HEK293T (cell line): ENCODE results near the gene HYAL2.

ENCODE experiments used
- CTCF ChIA-PET: fragments of 350-600 bp; formaldehyde crosslinking; extraction: SDS; loops from one replicate; lab custom pipeline; 2021; ENCODE audit warnings: antibody characterized with exemption, inconsistent platforms; lab: Yijun Ruan, JAX
- POLR2A ChIA-PET: fragments of 350-600 bp; formaldehyde crosslinking; extraction: SDS; loops from one replicate; lab custom pipeline; 2020; ENCODE audit warnings: antibody characterized with exemption, inconsistent platforms; lab: Yijun Ruan, JAX
- DNase-seq: peaks from one replicate; pipeline ENCODE4 v3.0.0; 2012; ENCODE audit warnings: mixed read lengths; ENCODE audit errors: extremely low spot score
- ARNT ChIP-seq: fragments of 450-650 bp; IDR thresholded peaks from 2 replicates; pipeline ENCODE4 v1.6.1; 2017; ENCODE audit warnings: mild to moderate bottlenecking
- BHLHE40 ChIP-seq: fragments of 450-650 bp; IDR thresholded peaks from 2 replicates; pipeline ENCODE4 v1.6.1; 2016; ENCODE audit warnings: mild to moderate bottlenecking, moderate library complexity, borderline replicate concordance
- CTBP1 ChIP-seq: fragments of 450-650 bp; IDR thresholded peaks from 2 replicates; pipeline ENCODE4 v1.6.1; 2016; ENCODE audit warnings: borderline replicate concordance
- ELF4 ChIP-seq: fragments of 450-650 bp; IDR thresholded peaks from 2 replicates; pipeline ENCODE4 v1.6.1; 2017; ENCODE audit warnings: antibody characterized with exemption
- FOXA1 ChIP-seq: fragments of 450-650 bp; IDR thresholded peaks from 2 replicates; pipeline ENCODE4 v1.6.1; 2016; ENCODE audit warnings: mild to moderate bottlenecking
- FOXK2 ChIP-seq: fragments of 450-650 bp; IDR thresholded peaks from 2 replicates; pipeline ENCODE4 v1.6.1; 2016; ENCODE audit warnings: mild to moderate bottlenecking
- FOXM1 ChIP-seq: fragments of 450-650 bp; IDR thresholded peaks from 2 replicates; pipeline ENCODE4 v1.6.1; 2017; ENCODE audit warnings: mild to moderate bottlenecking, borderline replicate concordance
- HDGF ChIP-seq: fragments of 450-650 bp; IDR thresholded peaks from 2 replicates; pipeline ENCODE4 v1.6.1; 2017; ENCODE audit warnings: antibody characterized with exemption, borderline replicate concordance
- L3MBTL2 ChIP-seq: fragments of 450-650 bp; conservative IDR thresholded peaks from 2 replicates; pipeline ENCODE4 v1.6.1; 2016; ENCODE audit warnings: mild to moderate bottlenecking
- LEF1 ChIP-seq: fragments of 450-650 bp; IDR thresholded peaks from 2 replicates; pipeline ENCODE4 v1.6.1; 2017; ENCODE audit warnings: mild to moderate bottlenecking, borderline replicate concordance
- NFRKB ChIP-seq: fragments of 450-650 bp; IDR thresholded peaks from 2 replicates; pipeline ENCODE4 v1.6.1; 2016; ENCODE audit warnings: mild to moderate bottlenecking, moderate library complexity
- PKNOX1 ChIP-seq: fragments of 450-650 bp; IDR thresholded peaks from 2 replicates; pipeline ENCODE4 v1.6.1; 2016
- SP1 ChIP-seq: fragments of 450-650 bp; IDR thresholded peaks from 2 replicates; pipeline ENCODE4 v1.6.1; 2017
- SUZ12 ChIP-seq: fragments of 450-650 bp; IDR thresholded peaks from 2 replicates; pipeline ENCODE4 v1.6.1; 2016; ENCODE audit warnings: mild to moderate bottlenecking
- TARDBP ChIP-seq: fragments of 450-650 bp; IDR thresholded peaks from 2 replicates; pipeline ENCODE4 v1.6.1; 2016
- ZNF384 ChIP-seq: fragments of 450-650 bp; IDR thresholded peaks from 2 replicates; pipeline ENCODE4 v1.6.1; 2016

Gene HYAL2

GRCh38 chr3:50365080-50365841 lies 42.7 kb upstream of the HYAL2 start:
- POLR2A ChIA-PET, result interaction anchor here (1.2 to 1.8 kb wide), 4 partner anchors 12 to 204 kb away, joined by 3 to 6 read pairs (median 4); partner anchors contain the start of gene HEMK1
- TF ChIP-seq HDGF, result no peak
- TF ChIP-seq ARNT, result no peak
- TF ChIP-seq ZNF384, result no peak
- TF ChIP-seq ELF4, result no peak
- TF ChIP-seq L3MBTL2, result no peak
- no peak for TF ChIP-seq LEF1
- no peak for TF ChIP-seq PKNOX1
- TF ChIP-seq FOXK2, result no peak
- no peak for TF ChIP-seq FOXA1
- no peak for TF ChIP-seq NFRKB
- TF ChIP-seq BHLHE40, result no peak
- no peak for TF ChIP-seq CTBP1
- no peak for TF ChIP-seq FOXM1
- no peak for TF ChIP-seq TARDBP
- no peak for TF ChIP-seq SP1
- TF ChIP-seq SUZ12, result no peak
- DNase-seq, result peak; percentile 91
- CTCF ChIA-PET, result no interaction called here

DNA sequence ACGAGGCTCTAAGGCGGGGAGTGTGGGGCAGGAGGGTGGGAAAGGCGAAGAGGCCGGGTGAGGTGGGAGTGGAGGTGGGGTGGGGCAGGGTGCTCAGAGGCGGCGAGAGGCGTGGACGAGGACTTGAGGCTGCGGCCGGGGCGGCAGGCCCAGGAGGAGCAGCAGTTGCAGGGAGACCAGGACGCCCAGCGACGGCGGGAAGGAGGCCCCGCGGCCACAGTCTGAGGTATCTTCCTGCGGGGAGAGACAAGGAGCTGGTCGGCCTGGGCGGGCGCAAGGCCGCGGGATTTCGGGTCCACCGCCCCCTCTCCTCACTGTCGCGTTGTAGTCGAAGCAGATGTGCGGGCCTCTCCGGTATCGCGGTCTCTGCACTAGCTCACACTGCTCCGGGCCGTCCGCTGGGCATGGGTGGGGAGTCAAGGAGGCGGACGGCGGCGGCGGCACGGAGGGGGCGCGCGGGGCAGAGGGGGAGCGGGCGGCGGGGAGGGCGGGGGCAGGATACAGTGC lies 42.1 kb upstream of the HYAL2 start:
- no peak for TF ChIP-seq SUZ12
- TF ChIP-seq CTBP1, result no peak
- no peak for TF ChIP-seq SP1
- no peak for TF ChIP-seq ELF4
- POLR2A ChIA-PET, result interaction anchor here (1.2 to 1.6 kb wide), 4 partner anchors 11 to 28 kb away, joined by 3 to 6 read pairs (median 4); no protein-coding TSS in a partner anchor
- CTCF ChIA-PET, result no interaction called here
- no peak for DNase-seq

- DNase-seq, result no peak
- CTCF ChIA-PET, result interaction anchor here (0.9 kb wide), 1 partner anchor 209 kb away, joined by 4 read pairs; no protein-coding TSS in a partner anchor
- TF ChIP-seq ELF4, result no peak
- TF ChIP-seq ZNF384, result no peak
- TF ChIP-seq SP1, result no peak
- no peak for TF ChIP-seq PKNOX1
- TF ChIP-seq CTBP1, result no peak
- TF ChIP-seq LEF1, result no peak
- TF ChIP-seq FOXM1, result no peak
- TF ChIP-seq BHLHE40, result no peak
- no peak for TF ChIP-seq FOXK2
- TF ChIP-seq HDGF, result no peak
- TF ChIP-seq L3MBTL2, result no peak
- TF ChIP-seq TARDBP, result no peak
- TF ChIP-seq FOXA1, result no peak
- no peak for TF ChIP-seq NFRKB
- TF ChIP-seq SUZ12, result no peak
- POLR2A ChIA-PET, result interaction anchor here (1.6 kb wide), 1 partner anchor 9 kb away, joined by 11 read pairs; the partner anchor contains the start of genes CYB561D2 and NPRL2
These were observed 37.2 kb upstream of the HYAL2 start for GRCh38 chr3:50359760-50360110.

GRCh38 chr3:50358911-50359759 lies 36.6 kb upstream of the HYAL2 start, which contains the start of gene TMEM115:
TSS of gene TMEM115 (minus strand) at chr3:50359521. CDS start at chr3:50359063, 458 bp downstream.
- POLR2A ChIA-PET, result interaction anchor here (1.4 to 1.6 kb wide), 2 partner anchors 9 to 21 kb away, joined by 3 to 11 read pairs; partner anchors contain the start of genes CYB561D2 and NPRL2
- DNase-seq, result peak; percentile 97
- TF ChIP-seq BHLHE40 (no peak), SUZ12 (peak; percentile 94), L3MBTL2 (peak; percentile 88), LEF1 (no peak), ELF4 (peak; percentile 96)
- CTCF ChIA-PET, result interaction anchor here (0.9 kb wide), 1 partner anchor 210 kb away, joined by 4 read pairs; no protein-coding TSS in a partner anchor

GRCh38 chr3:50358355-50358910 lies 35.9 kb upstream of the HYAL2 start:
- TF ChIP-seq FOXK2, result no peak
- no peak for DNase-seq
- POLR2A ChIA-PET, result interaction anchor here (1.4 kb wide), 1 partner anchor 21 kb away, joined by 3 read pairs; no protein-coding TSS in a partner anchor
- CTCF ChIA-PET, result no interaction called here

DNA sequence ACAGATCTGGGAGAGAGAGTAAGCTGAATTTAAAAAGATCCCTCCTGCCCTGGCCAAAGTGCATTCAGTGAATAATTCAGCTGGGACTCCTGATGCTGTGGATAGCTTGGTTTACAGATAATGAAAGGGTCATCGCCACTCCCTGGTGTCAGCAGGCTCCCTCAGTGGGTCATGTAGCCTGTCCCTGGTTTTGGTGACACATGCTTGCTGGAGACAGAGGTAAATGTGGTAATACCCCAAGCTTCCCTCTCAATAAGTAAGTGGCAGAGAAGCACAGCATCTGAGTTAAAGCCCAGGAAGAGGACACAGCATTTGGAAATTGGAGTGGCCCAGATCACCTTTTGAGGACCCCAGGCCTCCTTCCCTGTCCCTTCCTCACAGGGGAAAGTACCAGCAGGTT lies 34.9 kb upstream of the HYAL2 start:
- ChIA-PET POLR2A (interaction anchor here (0.7 to 2.3 kb wide), 4 partner anchors 8 to 62 kb away, joined by 3 to 19 read pairs (median 3); partner anchors contain the start of gene TUSC2), CTCF (interaction anchor here (1.3 kb wide), 1 partner anchor 185 kb away, joined by 3 read pairs; no protein-coding TSS in a partner anchor)
- TF ChIP-seq HDGF (no peak), FOXA1 (no peak), FOXM1 (no peak), SP1 (no peak), PKNOX1 (no peak), ELF4 (no peak), BHLHE40 (no peak), SUZ12 (no peak), TARDBP (no peak), FOXK2 (no peak), LEF1 (no peak), NFRKB (no peak), L3MBTL2 (no peak), ARNT (no peak), CTBP1 (no peak), ZNF384 (no peak)
- no peak for DNase-seq
